ENCODE results near the gene PRKAA2.
A peak's percentile ranks its signal among the peaks of the same experiment; 100 is the strongest.

The PRKAA2 gene

GRCh38 chr1:56655991-56656613 lies 11.0 kb downstream of the PRKAA2 start:
- DNase-seq, result no peak

- DNase-seq, result no peak
These were observed 13.1 kb downstream of the PRKAA2 start for GRCh38 chr1:56658254-56658653.

- DNase-seq, result no peak
These were observed 15.2 kb downstream of the PRKAA2 start for GRCh38 chr1:56660293-56660692.

- DNase-seq, result no peak
These were observed 18.7 kb downstream of the PRKAA2 start for GRCh38 chr1:56663846-56664245.

GRCh38 chr1:56665384-56665783 lies 20.3 kb downstream of the PRKAA2 start:
- DNase-seq, result no peak

- no peak for DNase-seq
These were observed 21.0 kb downstream of the PRKAA2 start for GRCh38 chr1:56666112-56666608.

- DNase-seq, result no peak
These were observed 25.2 kb downstream of the PRKAA2 start for GRCh38 chr1:56670350-56670749.

GRCh38 chr1:56671085-56671484 lies 26.0 kb downstream of the PRKAA2 start:
- DNase-seq, result no peak

GRCh38 chr1:56671542-56671941 lies 26.4 kb downstream of the PRKAA2 start:
- no peak for DNase-seq

GRCh38 chr1:56672579-56672978 lies 27.5 kb downstream of the PRKAA2 start:
- DNase-seq, result no peak

GRCh38 chr1:56675763-56676162 lies 30.6 kb downstream of the PRKAA2 start:
- no peak for DNase-seq

- DNase-seq, result no peak
These were observed 31.5 kb downstream of the PRKAA2 start for GRCh38 chr1:56676571-56677035.

GRCh38 chr1:56683569-56683968 lies 38.5 kb downstream of the PRKAA2 start:
- no peak for DNase-seq

GRCh38 chr1:56686169-56686568 lies 41.1 kb downstream of the PRKAA2 start:
- no peak for DNase-seq

GRCh38 chr1:56688522-56689026 lies 43.5 kb downstream of the PRKAA2 start:
- DNase-seq, result no peak

- DNase-seq, result no peak
These were observed 51.5 kb downstream of the PRKAA2 start for GRCh38 chr1:56696663-56697062.

- DNase-seq, result no peak
These were observed 58.6 kb downstream of the PRKAA2 start for GRCh38 chr1:56703747-56704146.

- DNase-seq, result no peak
These were observed 62.3 kb downstream of the PRKAA2 start for GRCh38 chr1:56707379-56707778.

GRCh38 chr1:56709269-56709880 lies 64.3 kb downstream of the PRKAA2 start:
- peak; percentile 56 for DNase-seq

GRCh38 chr1:56709995-56710394 lies 64.9 kb downstream of the PRKAA2 start:
- DNase-seq, result no peak

- DNase-seq, result no peak
These were observed 65.5 kb downstream of the PRKAA2 start for GRCh38 chr1:56710646-56711045.

GRCh38 chr1:56712150-56712549 lies 67.0 kb downstream of the PRKAA2 start:
- DNase-seq, result no peak

- no peak for DNase-seq
These were observed 68.0 kb downstream of the PRKAA2 start for GRCh38 chr1:56713112-56713511.

GRCh38 chr1:56715156-56715555 lies 70.0 kb downstream of the PRKAA2 start:
- DNase-seq, result no peak

GRCh38 chr1:56719171-56719570 lies 74.1 kb downstream of the PRKAA2 start:
- no peak for DNase-seq

Data from NCI-H1105 (cell line).